ENCODE results near the gene EGFL6.

- TF ChIP-seq CTCF (conservative IDR thresholded peaks at IDR 0.05; ENCODE audit: low read length) (no peak), EZH2phosphoT487 (IDR thresholded peaks at IDR 0.05; ENCODE audit: borderline replicate concordance) (no peak)
Observed at GRCh38 chrX:13649838-13650237, 80.4 kb downstream of the EGFL6 start.

All from Loucy (cell line).